Stimulated activated CD8-positive, alpha-beta memory T cell treated with anti-CD3 and anti-CD28 coated beads, Interleukin-4, amount 100 ng/mL, for 4 hours (primary cell): ENCODE data around the gene ZNF497.
"Not testable (repeated sequence)": the region's sequence is repeated elsewhere in the genome, so short reads cannot be mapped to it uniquely, and the experiment has no call there.

Experiments used
- DNase-seq, 2 donors: peaks; one replicate each; pipeline ENCODE4 v3.0.0-alpha.2; 2020; ENCODE audit warnings: low read depth in 2 of 2, low spot score in 1 of 2

Gene ZNF497

DNA sequence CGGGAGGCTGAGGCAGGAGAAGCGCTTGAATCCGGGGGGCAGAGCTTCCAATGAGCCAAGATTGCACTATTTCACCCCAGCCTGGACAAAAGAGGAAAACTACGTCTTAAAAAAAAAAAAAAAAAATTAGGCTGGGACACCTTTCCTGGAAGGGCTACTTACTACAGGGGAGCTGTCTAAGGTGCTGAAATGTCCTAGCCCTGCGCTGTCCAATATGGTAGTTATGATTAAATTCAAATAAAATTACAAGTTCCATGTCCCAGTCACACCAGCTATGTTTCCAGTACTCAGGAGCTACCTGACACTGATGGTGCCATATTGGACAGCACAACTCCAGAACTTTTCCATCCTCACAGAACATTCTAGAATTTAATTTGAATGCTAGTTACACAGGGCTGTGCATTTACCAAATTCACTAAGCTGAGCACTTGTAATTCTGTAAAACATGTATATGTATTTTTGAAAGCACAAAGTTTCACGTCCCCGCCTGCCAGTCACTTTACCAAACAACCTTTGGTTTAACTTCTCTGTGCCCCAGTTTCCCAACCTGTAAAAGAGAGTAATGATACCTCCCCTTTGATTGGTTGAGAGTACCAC, 45.0 kb downstream of the ZNF497 start:
- DNase-seq: no peak

DNA sequence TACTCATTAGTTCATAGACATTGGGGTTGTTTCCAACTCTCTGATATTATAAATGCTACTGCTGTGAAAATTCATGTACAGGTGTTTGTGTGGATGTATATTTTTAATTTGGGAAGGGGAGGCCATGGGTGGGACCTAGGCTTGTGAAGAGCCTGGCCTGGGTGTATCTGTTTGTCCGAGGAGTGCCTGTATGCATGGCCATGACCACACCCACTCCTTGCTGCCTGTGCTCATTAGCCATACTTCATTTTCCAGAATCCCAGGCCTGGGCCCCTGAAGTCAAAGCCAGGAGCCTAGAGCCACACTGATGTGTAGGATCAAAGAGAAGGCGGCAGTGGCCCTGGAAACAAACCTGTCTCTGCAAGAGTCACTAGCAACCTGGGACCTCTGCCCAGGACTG, 47.0 kb downstream of the ZNF497 start:
- DNase-seq: no peak

DNA sequence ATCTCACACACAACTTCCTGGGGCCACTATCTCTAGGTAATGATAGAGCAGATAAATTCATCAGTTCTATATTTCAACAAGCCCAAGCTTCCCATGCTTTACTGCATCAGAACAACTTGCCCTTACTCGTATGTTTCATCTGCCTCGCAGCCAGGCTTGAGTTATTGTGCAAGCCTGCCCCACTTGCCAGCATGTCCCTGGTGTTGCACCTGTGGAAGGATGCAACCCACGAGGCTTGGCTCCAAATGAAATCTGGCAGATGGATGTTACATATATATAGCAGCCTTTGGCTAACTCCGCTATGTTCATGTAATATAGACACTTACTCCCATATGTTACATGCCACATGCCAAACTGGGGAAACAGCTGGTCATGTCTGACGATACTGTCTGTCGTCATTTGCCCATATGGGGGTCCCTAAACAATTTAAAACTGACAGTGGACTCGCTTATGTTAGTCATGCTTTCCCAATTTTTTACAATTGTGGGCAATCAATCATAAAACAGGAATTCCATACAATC, 51.1 kb downstream of the ZNF497 start:
- DNase-seq: no peak

DNA sequence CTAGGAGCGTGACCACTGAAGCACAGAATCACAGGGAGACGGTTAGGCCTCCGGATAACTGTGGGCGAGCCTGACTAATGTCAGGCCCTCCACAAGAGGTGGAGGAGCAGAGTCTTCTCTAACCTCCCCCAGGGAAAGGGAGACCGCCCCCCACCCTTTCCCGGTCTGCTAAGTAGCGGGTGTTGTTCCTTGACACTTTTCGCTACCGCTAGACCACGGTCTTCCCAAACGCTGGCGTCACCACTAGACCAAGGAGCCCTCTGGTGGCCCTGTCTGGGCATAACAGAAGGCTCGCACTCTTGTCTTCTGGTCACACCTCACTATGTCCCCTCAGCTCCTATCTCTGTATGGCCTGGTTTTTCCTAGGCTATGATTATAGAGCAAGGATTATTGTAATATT, 51.9 kb downstream of the ZNF497 start:
- not testable (repeated sequence) for DNase-seq

DNA sequence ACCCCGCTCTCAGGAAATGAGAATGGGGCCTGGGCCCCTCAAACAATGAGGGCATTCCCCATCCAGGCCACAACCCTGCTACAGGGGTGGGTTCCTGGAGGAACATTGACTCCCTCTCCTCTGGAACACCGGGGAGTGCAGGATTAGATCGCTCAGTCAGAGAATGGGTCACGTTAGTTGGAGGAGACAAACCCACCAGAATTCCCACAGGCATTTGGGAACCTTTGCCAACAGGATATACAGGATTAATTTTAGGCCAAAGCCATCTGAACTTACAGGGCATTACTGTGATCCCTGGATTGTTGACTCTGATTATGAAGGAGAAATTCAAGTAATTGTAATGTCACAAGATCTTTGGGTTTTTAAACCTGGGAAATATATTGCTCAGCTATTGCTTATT, 54.8 kb downstream of the ZNF497 start:
- no peak for DNase-seq

DNA sequence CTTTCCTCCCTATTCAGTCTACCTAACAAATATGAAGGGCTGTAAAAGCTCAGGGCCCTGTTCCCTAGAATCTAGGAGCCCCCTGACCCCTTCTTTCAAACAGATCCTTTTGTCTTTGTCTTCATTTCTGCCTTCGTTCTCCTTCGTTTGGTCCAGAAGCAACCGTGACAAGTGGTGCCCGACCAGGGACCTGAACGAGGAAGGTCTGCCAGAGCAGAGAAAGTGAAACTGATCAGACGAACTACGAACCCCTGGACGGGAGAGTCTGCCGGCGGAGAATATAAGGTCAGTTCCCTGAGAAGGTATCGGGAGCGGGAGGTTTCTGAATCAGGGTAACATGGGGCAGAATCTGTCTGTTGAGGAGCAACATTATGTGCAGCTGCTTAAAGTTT, 56.6 kb downstream of the ZNF497 start:
- no peak for DNase-seq

DNA sequence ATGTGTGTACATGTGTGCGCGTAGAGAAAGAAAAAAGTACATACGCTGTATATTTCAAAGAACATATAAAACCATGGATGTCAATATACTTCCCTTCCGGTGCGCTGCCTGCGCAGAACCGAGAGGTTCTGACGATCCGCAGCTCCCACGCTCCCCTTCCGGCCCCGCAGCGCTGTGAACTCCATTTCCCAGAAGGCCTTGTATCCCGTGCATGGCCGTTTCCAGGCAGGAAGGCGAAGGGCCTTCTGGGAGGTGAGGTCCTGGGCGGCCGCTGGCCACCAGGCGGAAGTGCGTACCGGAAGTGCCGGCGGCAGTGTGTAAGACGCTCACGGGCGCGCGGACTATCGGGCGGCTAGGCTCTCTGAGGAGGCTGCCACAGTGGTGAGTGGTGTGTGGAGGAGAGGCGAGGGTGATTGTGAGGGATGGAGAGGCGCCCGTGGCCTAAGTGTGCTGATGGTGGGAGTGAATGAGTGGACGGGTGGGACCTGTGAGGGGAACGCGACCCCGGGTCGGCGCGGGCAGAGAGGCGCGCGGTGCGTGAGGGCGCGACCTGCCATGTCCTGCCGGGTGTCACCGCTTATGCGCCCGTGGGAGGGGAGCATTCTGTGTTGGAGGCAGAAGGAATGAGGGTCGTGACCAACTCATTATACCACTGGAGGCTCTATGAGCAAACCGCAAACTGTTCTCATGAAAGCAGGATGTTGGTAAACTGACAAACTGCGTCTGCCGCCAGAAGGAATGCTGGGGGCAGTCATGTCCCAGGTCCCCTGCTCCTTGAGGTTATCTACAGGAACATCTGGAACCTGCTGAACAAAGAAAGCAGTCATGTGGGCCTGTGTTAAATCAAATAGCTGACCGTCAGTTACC, 57.3 kb downstream of the ZNF497 start, which contains the start of gene ERVK3-1:
Gene ERVK3-1, plus strand, starts transcription at position 313 of the 867 bp plus-strand sequence. CDS start 6,792 bp downstream, outside the sequence.
- peak; percentile 83 to 92 for DNase-seq

DNA sequence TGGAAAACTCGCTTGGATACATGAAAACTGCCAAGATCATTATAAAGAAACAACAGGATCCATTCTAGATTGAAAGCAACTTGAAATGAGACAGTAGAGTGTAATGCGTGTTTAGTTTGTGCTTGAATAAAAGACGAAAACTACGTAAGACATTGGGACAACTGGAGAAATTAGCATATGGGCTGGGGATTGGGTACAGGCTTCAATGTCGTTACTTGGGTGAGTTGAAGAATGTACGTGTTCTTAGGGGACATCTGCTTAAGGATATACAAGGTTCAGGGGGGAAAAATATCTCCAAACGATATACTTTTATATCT, 57.8 kb downstream of the ZNF497 start:
- DNase-seq: no peak
